Large intestine (tissue), 3 donors: ENCODE results near the gene MAGIX. TPM values are rescaled to one million over a fixed set of nuclear protein-coding genes. Genes with fewer than 3 reads are reported as not detected.
"Not testable (repeated sequence)": the region's sequence is repeated elsewhere in the genome, so short reads cannot be mapped to it uniquely, and the experiment has no call there.

ENCODE experiments used
- DNase-seq, 2 donors: peaks; one replicate each; pipeline versions ENCODE4 v3.0.0 to v3.0.0-alpha.2; 2013
- H3K27ac ChIP-seq: one replicate; pipeline ENCODE4 v1.5.1; 2013; ENCODE audit warnings: low read length
- H3K27me3 ChIP-seq: 2 replicates; pipeline ENCODE4 v1.6.1; 2013; ENCODE audit warnings: low read length; ENCODE audit not compliant: control insufficient read depth, insufficient read depth
- H3K36me3 ChIP-seq: 2 replicates; pipeline ENCODE4 v1.6.1; 2013; ENCODE audit warnings: low read length; ENCODE audit not compliant: control insufficient read depth, insufficient read depth
- H3K4me1 ChIP-seq: one replicate; pipeline ENCODE4 v1.6.1; 2013; ENCODE audit warnings: low read length; ENCODE audit not compliant: control insufficient read depth, insufficient read depth
- H3K4me3 ChIP-seq: one replicate; pipeline ENCODE4 v1.5.1; 2013; ENCODE audit warnings: low read length
- H3K9me3 ChIP-seq: one replicate; pipeline ENCODE4 v1.6.1; 2013; ENCODE audit warnings: mild to moderate bottlenecking, low read depth, low read length, moderate library complexity; ENCODE audit not compliant: control insufficient read depth
- WGBS: methylation state at CpG from one replicate; pipeline ENCODE4 v1.1.5; 2013; ENCODE audit warnings: low lambda C conversion rate; ENCODE audit not compliant: insufficient coverage; 5-methylcytosine and 5-hydroxymethylcytosine counted together
- polyA plus RNA-seq: library from polyadenylated mRNA; unstranded; fragments of 120-200 nt; gene quantifications from one replicate; pipeline ENCODE4 v1.2.1, GENCODE V29; 2013

The MAGIX gene
- polyA plus RNA-seq, 1 donor, result 2.5 TPM

DNA sequence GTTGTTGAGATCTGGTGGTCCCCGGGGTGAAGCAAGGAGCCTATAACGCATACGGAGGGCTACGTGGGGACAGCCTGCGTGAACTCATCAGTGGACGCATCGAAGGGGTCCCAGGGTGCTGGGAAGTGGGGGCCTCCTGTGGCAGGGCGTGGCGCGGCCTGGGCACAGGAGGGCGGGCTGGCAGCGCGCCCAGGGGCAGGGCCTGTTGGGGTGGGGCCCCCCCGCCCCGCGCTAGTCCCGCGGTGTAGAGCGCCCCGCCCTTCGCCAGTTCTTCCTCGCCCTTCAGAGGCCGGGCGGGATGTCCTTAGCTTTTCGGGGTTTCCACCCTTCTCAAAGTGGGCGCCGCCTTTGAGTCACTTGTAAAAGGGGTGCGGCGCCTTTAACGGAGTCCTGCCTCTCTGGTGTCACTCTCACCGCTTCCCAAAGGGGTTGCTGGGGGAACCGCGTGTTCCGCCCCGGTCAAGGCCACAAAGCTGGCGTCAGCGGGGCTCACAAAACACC, 9.8 kb downstream of the MAGIX start:
- H3K27me3 ChIP-seq, result no peaks in the 10 kb centered on the region
- peaks cover 9% of the 10 kb centered on the region for H3K4me1 ChIP-seq
- DNase-seq, result peak in 1 of 2 donors; percentile 77
- no CpG with 5 or more reads among the region's 37 CpGs for WGBS
- H3K36me3 ChIP-seq, result peaks cover 17% of the 10 kb centered on the region
- no peaks in the 10 kb centered on the region for H3K9me3 ChIP-seq
- H3K4me3 ChIP-seq, result peak overlapping the region; percentile 74
- H3K27ac ChIP-seq, result peak overlapping the region; percentile 86

DNA sequence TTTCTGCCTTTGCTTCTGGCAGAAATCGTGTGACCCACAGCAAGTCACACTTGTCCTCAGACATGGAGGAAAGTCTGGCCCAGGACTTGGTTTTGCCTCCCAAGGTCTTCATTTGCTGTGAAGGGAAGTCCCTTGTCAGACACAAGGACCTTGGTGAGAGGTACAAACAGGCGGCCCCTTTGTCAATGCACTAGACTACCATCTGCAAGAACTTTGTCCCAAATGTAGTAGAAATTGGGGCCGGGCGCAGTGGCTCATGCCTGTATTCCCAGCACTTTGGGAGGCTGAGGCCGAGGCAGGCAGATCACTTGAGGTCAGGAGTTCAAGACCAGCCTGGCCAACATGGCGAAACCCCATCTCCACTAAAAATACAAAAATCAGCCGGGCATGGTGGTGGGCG, 11.0 kb downstream of the MAGIX start:
- not testable (repeated sequence) for H3K4me1 ChIP-seq, H3K4me3 ChIP-seq, H3K27ac ChIP-seq, H3K27me3 ChIP-seq, H3K9me3 ChIP-seq, DNase-seq
- WGBS, result no CpG with 5 or more reads among the region's 8 CpGs
- H3K36me3 ChIP-seq, result peaks cover 24% of the 10 kb centered on the region

DNA sequence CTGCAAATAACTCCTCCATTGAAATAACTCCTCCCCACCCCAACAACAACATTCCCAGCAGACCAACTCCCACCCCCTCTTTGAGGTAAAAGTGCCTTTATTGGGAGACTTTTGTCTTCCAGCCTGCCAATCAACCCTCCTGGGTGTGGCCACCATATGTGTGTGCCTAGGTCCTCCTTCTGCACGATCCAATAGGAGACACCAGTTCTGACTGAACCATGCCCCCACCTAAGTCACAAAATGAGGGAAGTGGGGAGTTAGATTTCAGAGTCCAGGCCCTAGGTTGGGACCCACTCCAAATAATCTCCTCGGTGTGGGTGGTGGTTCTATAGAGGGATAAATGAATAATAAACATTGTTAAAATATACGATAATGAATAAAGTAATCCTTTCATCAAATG, 12.2 kb downstream of the MAGIX start:
- 100% methylated on average over 1 of the region's 3 CpGs for WGBS
- peaks cover 32% of the 10 kb centered on the region for H3K36me3 ChIP-seq
- H3K27ac ChIP-seq, result no peak overlapping the region
- H3K4me1 ChIP-seq, result peaks cover 4% of the 10 kb centered on the region
- H3K27me3 ChIP-seq, result no peaks in the 10 kb centered on the region
- DNase-seq, result no peak
- no peak overlapping the region for H3K4me3 ChIP-seq
- no peaks in the 10 kb centered on the region for H3K9me3 ChIP-seq

DNA sequence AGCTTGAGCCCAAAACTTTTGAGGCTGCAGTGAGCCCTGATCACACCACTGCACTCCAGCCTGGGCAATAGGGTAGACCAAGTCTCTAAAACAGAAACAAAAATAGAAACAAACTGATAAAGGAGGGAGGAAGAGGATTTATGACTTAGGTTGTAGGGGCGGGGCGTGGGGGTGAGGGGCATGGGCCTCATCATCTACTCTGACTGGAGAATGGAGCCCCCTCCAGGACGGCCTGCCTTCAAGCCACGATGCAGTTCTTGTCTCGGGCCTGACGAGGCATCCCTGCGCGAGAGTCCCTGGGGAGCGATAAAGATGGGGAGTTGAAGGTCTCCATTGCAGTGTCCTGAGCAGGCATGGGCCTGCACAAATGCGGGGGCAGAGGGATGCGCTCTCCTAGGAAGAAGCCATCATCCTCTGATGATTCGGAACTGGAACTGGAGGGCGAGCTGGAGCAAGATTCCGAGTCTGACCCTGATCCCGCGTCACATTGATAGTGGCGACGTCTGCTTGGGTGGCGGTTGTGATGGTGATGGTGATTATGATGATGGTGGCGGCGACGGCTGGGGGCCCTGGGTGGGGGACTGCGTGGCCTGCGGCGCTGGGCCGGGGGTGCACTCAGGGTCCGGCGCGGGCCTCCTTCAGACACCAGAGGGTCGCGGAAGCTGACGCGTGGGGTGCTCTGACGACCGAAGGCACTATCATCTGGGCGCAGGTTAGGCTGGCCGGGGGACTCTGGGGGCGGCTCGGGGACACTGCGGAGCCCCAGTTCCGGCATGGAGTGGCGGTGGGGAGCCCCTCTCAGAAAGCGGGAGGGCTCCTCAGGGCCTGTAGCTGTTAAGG, 13.1 kb downstream of the MAGIX start:
- Histone ChIP-seq H3K4me1 (peaks cover 4% of the 10 kb centered on the region), H3K4me3 (no peak overlapping the region), H3K27me3 (no peaks in the 10 kb centered on the region), H3K27ac (no peak overlapping the region), H3K9me3 (no peaks in the 10 kb centered on the region), H3K36me3 (peaks cover 35% of the 10 kb centered on the region)
- no CpG with 5 or more reads among the region's 43 CpGs for WGBS
- no peak for DNase-seq

DNA sequence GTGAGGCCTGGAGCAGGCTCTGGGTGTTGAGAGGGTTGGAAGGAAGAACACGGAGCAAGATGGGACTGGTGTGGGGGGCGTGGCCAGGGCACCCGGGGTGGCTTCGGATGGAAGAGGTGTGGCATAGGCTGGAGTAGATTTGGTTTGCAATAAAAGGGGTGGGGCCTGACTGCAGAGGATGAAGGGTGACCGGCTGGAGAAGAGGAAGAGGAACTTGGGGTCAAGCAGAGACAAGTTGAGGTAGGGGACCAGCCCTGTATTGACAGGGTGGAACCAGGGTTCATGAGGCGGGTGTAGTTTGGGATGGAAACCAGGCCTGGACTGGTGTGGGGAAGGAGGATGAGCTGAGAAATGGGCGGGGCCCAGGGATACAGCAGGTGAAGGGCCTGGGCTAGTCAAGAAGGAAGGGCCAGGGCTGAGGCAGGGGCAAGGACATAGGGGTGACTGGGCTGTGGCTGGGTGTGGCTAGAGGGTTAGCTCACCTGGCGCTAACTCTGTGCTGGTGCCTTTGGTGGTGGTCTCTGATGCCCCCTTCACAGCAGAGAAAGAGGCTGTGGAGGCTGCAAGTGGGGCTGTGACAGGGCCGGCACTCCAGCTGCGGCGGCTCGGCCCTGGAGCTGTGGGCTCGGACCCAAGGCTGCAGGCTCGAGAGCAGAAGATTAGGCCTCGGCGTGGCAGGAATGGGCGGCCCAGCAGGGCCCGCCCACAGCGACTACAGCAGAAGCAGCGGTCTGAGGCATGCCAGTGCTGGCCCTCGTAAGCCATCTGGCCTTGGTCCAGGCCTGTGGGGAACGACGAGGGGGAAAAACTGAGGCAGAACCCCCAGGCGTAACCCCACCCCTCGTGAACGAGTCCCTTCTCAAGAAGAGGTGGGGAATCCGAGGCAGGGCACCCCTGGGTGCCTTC, 14.1 kb downstream of the MAGIX start:
- H3K4me3 ChIP-seq, result no peak overlapping the region
- peaks cover 38% of the 10 kb centered on the region for H3K36me3 ChIP-seq
- H3K4me1 ChIP-seq, result peaks cover 4% of the 10 kb centered on the region
- H3K27ac ChIP-seq, result no peak overlapping the region
- DNase-seq, result no peak
- no peaks in the 10 kb centered on the region for H3K9me3 ChIP-seq
- WGBS, result no CpG with 5 or more reads among the region's 27 CpGs
- H3K27me3 ChIP-seq, result no peaks in the 10 kb centered on the region

DNA sequence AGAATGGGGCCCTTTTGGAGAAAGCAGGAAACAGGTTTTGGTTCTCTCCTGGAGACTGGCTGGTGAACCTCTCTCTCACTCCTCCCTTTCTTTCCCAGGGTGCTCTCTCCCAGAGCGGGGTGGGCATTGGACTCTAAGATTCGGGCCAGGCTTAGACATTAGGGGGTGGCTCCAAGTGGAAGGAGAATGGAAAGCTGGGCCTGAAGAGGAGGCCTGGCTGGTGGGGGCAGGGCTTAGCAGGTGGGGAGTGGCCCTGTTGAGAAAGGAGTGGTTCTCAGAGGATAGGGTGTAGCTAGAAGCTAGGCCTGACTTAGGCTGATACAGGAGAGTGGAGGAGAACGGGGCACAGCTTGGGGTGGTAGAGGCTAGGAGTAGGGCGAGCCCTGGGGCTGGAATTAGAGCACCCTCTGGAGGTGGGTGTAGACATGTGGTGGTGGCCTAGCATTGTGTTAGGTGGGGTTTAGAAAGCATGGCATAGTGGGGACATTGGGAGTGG, 14.8 kb downstream of the MAGIX start:
- H3K27me3 ChIP-seq, result no peaks in the 10 kb centered on the region
- DNase-seq, result no peak
- peaks cover 4% of the 10 kb centered on the region for H3K4me1 ChIP-seq
- no CpG with 5 or more reads among the region's 4 CpGs for WGBS
- H3K27ac ChIP-seq, result no peak overlapping the region
- no peak overlapping the region for H3K4me3 ChIP-seq
- no peaks in the 10 kb centered on the region for H3K9me3 ChIP-seq
- peaks cover 38% of the 10 kb centered on the region for H3K36me3 ChIP-seq

DNA sequence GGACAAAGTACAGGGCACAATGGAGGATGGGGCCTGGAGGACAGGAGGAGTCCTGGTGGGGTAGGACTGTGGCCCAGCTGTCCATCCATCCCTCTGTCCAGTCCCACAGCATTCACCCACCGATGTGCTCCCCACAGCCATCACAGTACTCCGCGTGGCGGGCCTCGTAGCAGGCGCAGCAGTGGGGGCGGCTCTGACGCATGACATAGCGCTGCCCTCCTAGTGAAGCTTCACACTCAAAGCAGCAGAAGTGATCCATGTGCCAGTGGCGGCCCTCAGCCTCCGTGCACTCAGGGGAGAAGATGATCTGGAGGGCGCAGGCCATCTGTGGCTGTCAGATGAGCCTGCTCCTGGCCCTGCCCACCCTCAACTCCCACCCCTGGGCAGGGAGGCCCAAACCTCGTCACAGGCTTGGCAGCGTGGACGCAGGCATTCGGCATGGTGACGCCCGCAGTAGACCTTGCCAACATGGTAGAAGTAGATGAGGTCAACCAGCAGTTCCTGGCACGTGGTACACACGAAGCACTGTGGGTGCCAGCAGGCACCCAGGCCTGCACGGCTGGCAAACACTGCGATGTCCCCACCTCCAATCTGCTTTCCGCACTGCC, 15.4 kb downstream of the MAGIX start:
- WGBS, result no CpG with 5 or more reads among the region's 23 CpGs
- Histone ChIP-seq H3K4me3 (no peak overlapping the region), H3K9me3 (no peaks in the 10 kb centered on the region), H3K4me1 (peaks cover 1% of the 10 kb centered on the region), H3K27me3 (no peaks in the 10 kb centered on the region), H3K27ac (no peak overlapping the region), H3K36me3 (peaks cover 38% of the 10 kb centered on the region)
- DNase-seq, result no peak

DNA sequence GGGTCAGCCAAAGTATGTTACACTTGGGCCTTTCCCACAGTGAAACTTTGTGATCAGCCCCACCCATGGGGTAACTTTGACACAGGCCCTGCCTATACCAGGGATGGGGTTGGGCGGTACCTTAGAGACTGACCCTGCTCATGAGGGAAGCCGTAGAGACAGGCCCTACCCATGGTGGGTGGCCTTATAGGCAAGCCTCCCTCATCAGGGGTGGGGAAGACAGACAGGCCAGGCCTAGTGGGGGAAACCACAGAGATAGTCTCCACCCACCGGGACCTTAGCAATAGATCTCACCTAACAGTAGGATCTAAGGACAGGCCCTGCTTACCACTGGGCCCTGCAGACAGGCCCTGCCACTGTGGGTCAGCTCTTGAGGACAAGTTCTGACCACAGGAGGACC, 16.0 kb downstream of the MAGIX start:
- Histone ChIP-seq H3K9me3 (no peaks in the 10 kb centered on the region), H3K4me1 (no peaks in the 10 kb centered on the region), H3K4me3 (no peak overlapping the region), H3K27ac (no peak overlapping the region), H3K36me3 (peaks cover 41% of the 10 kb centered on the region), H3K27me3 (no peaks in the 10 kb centered on the region)
- no peak for DNase-seq
- no CpG with 5 or more reads among the region's 3 CpGs for WGBS

DNA sequence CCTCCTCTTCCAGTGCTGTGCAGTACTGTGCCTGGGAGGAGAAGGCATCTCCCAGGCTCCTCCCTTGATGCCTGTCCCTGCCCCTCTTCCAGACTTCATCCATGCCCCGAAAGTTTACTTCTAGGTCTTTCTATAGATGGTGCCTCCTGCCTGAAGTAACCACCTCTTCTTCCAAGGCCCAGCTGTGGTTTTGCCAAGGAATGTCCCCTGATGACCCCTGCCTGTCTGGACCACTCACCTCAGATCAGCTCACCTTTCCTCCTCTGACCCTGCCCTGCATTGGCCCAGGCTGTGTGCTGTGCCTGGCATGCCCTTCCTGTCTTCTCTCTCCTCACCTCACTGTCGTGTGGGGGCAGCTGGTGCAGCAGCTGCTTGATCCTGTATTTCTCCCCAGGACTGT, 16.8 kb downstream of the MAGIX start:
- peaks cover 38% of the 10 kb centered on the region for H3K36me3 ChIP-seq
- peaks cover 4% of the 10 kb centered on the region for H3K4me1 ChIP-seq
- H3K4me3 ChIP-seq, result no peak overlapping the region
- no CpG with 5 or more reads among the region's 2 CpGs for WGBS
- DNase-seq, result no peak
- H3K27me3 ChIP-seq, result no peaks in the 10 kb centered on the region
- no peak overlapping the region for H3K27ac ChIP-seq
- no peaks in the 10 kb centered on the region for H3K9me3 ChIP-seq

DNA sequence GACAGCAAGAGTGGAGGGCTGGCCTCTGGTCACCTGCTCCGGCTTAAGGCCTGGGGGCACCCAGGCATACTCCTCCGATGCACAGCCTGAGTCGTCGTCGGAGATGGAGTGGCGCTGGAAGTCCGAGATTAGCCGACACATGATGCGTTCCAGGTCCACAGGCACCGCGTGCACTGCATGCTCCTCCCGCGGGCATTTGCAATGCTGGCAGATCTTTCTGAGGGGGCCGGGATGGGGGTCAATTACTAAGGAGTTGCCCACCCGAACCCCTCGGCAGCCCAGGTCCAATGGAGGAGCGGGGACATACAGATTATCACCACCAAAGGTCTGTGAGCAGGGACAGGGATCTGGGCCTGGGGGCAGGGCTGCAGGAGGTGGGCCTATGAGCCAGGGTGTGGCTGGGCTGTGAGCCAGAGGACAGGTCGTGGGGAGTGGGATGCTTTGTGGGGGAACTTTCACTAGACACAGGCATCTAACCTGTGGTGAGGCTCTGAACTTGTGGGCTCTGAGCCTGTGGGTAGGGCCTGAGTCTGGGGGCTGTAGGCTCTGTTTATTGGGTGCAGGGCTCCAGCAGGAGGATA, 21.2 kb downstream of the MAGIX start:
- peaks cover 15% of the 10 kb centered on the region for H3K36me3 ChIP-seq
- no peak for DNase-seq
- no peaks in the 10 kb centered on the region for H3K9me3 ChIP-seq
- no peaks in the 10 kb centered on the region for H3K27me3 ChIP-seq
- WGBS, result no CpG with 5 or more reads among the region's 18 CpGs
- H3K27ac ChIP-seq, result peak overlapping the region; percentile 74
- H3K4me3 ChIP-seq, result no peak overlapping the region
- peaks cover 8% of the 10 kb centered on the region for H3K4me1 ChIP-seq
